Measurements from ENCODE around the gene CTIF. TPM values are rescaled to one million over a fixed set of nuclear protein-coding genes. Genes with fewer than 3 reads are reported as not detected.

The CTIF gene
- total and polyA plus RNA-seq, 4 donors, result 10.6 to 26.7 (median 12.3) TPM

- no peak for DNase-seq (ENCODE audit: low spot score)
- Histone ChIP-seq H3K4me3 (ENCODE audit: low read depth in 1 of 3, low read length in 3 of 3) (no peak overlapping the region), H3K36me3 (ENCODE audit: control insufficient read depth in 4 of 4, insufficient read depth in 3 of 4, low read depth in 1 of 4, low read length in 3 of 4) (peaks cover 3 to 12% (median 4%) of the 10 kb centered on the region in 4 donors), H3K27ac (ENCODE audit: low read depth in 1 of 2, low read length in 2 of 2) (no peak overlapping the region), H3K4me1 (ENCODE audit: control insufficient read depth in 4 of 4, insufficient read depth in 4 of 4, low read length in 3 of 4) (no peaks in the 10 kb centered on the region), H3K9me3 (ENCODE audit: control insufficient read depth in 4 of 4, low read length in 3 of 4) (no peaks in the 10 kb centered on the region), H3K27me3 (ENCODE audit: control insufficient read depth in 4 of 4, insufficient read depth in 4 of 4, low read length in 3 of 4) (no peaks in the 10 kb centered on the region), H3K9ac (ENCODE audit: low read depth in 1 of 2, low read length in 2 of 2) (no peak overlapping the region)
- TF ChIP-seq JUND (IDR thresholded peaks at IDR 0.05), result no peak
- TF ChIP-seq FOXA2 (IDR thresholded peaks at IDR 0.05), result no peak
- TF ChIP-seq FOXA1 (IDR thresholded peaks at IDR 0.05), result no peak
- TF ChIP-seq MAX (IDR thresholded peaks at IDR 0.05), result no peak
- TF ChIP-seq RAD21 (IDR thresholded peaks at IDR 0.05), result no peak
- TF ChIP-seq GABPA (IDR thresholded peaks at IDR 0.05 in 1 of 2, conservative IDR thresholded peaks at IDR 0.05 in 1 of 2), result no peak
- no peak for TF ChIP-seq EGR1 (IDR thresholded peaks at IDR 0.05; ENCODE audit: low read depth in 2 of 2)
- TF ChIP-seq NR2F2 (IDR thresholded peaks at IDR 0.05), result no peak
- TF ChIP-seq REST (IDR thresholded peaks at IDR 0.05), result no peak
- TF ChIP-seq CTCF (IDR thresholded peaks at IDR 0.05; ENCODE audit: low read depth, low read length, missing input control), result no peak
- TF ChIP-seq RXRA (IDR thresholded peaks at IDR 0.05), result no peak
- no peak for TF ChIP-seq YY1 (IDR thresholded peaks at IDR 0.05)
- TF ChIP-seq ZBTB33 (IDR thresholded peaks at IDR 0.05), result no peak
- TF ChIP-seq SP1 (IDR thresholded peaks at IDR 0.05), result no peak
- TF ChIP-seq HNF4G (IDR thresholded peaks at IDR 0.05), result no peak
- no peak for TF ChIP-seq ATF3 (IDR thresholded peaks at IDR 0.05)
- WGBS, result 95% methylated on average over 5 of the region's 5 CpGs
These were observed 215.7 kb downstream of the CTIF start for GRCh38 chr18:48754559-48754958.

GRCh38 chr18:48754993-48755473 is 216.2 kb downstream of the CTIF start:
- Histone ChIP-seq H3K4me1 (ENCODE audit: control insufficient read depth in 4 of 4, insufficient read depth in 4 of 4, low read length in 3 of 4) (no peaks in the 10 kb centered on the region), H3K9me3 (ENCODE audit: control insufficient read depth in 4 of 4, low read length in 3 of 4) (no peaks in the 10 kb centered on the region), H3K27me3 (ENCODE audit: control insufficient read depth in 4 of 4, insufficient read depth in 4 of 4, low read length in 3 of 4) (no peaks in the 10 kb centered on the region), H3K9ac (ENCODE audit: low read depth in 1 of 2, low read length in 2 of 2) (no peak overlapping the region), H3K4me3 (ENCODE audit: low read depth in 1 of 3, low read length in 3 of 3) (no peak overlapping the region), H3K27ac (ENCODE audit: low read depth in 1 of 2, low read length in 2 of 2) (no peak overlapping the region), H3K36me3 (ENCODE audit: control insufficient read depth in 4 of 4, insufficient read depth in 3 of 4, low read depth in 1 of 4, low read length in 3 of 4) (peaks cover 3 to 12% (median 4%) of the 10 kb centered on the region in 4 donors)
- DNase-seq (ENCODE audit: low spot score), result no peak
- 85% methylated on average over 6 of the region's 6 CpGs for WGBS
- TF ChIP-seq HNF4G (IDR thresholded peaks at IDR 0.05) (no peak), RXRA (IDR thresholded peaks at IDR 0.05) (no peak), REST (IDR thresholded peaks at IDR 0.05) (no peak), ATF3 (IDR thresholded peaks at IDR 0.05) (no peak), HNF4A (conservative IDR thresholded peaks at IDR 0.05) (no peak), MAX (IDR thresholded peaks at IDR 0.05) (no peak), SP1 (IDR thresholded peaks at IDR 0.05) (no peak), RAD21 (IDR thresholded peaks at IDR 0.05) (no peak), CTCF (IDR thresholded peaks at IDR 0.05; ENCODE audit: low read depth, low read length, missing input control) (no peak)

Measured in liver (tissue), 9 donors.